GM19238 (cell line): Measurements from ENCODE around the gene ABL1.
"Not testable (repeated sequence)": the region's sequence is repeated elsewhere in the genome, so short reads cannot be mapped to it uniquely, and the experiment has no call there.

Source experiments
- DNase-seq: peaks from one replicate; pipeline ENCODE4 v3.0.0; 2011; ENCODE audit warnings: low spot score; ENCODE audit not compliant: insufficient read length

ABL1 gene

GRCh38 chr9:130847306-130848217 lies 12.5 kb downstream of the ABL1 start:
- no peak for DNase-seq

- DNase-seq = not testable (repeated sequence)
Measured at GRCh38 chr9:130848514-130848913, 13.5 kb downstream of the ABL1 start.

- DNase-seq = no peak
Measured at GRCh38 chr9:130849356-130849755, 14.3 kb downstream of the ABL1 start.

GRCh38 chr9:130852801-130853200 lies 17.7 kb downstream of the ABL1 start:
- no peak for DNase-seq

- DNase-seq = no peak
Measured at GRCh38 chr9:130854092-130854491, 19.0 kb downstream of the ABL1 start.

GRCh38 chr9:130854835-130855234 lies 19.8 kb downstream of the ABL1 start:
- no peak for DNase-seq

- DNase-seq = no peak
Measured at GRCh38 chr9:130856474-130856873, 21.4 kb downstream of the ABL1 start.

- DNase-seq = no peak
Measured at GRCh38 chr9:130857864-130858738, 23.0 kb downstream of the ABL1 start.

GRCh38 chr9:130858739-130859705 lies 24.0 kb downstream of the ABL1 start:
- DNase-seq = no peak

GRCh38 chr9:130860458-130861316 lies 25.6 kb downstream of the ABL1 start:
- no peak for DNase-seq

- DNase-seq = no peak
Measured at GRCh38 chr9:130861372-130862180, 26.5 kb downstream of the ABL1 start.

- DNase-seq = no peak
Measured at GRCh38 chr9:130862217-130862616, 27.2 kb downstream of the ABL1 start.

- DNase-seq = no peak
Measured at GRCh38 chr9:130862747-130863146, 27.7 kb downstream of the ABL1 start.

GRCh38 chr9:130864541-130864940 lies 29.5 kb downstream of the ABL1 start:
- no peak for DNase-seq

GRCh38 chr9:130865921-130866320 lies 30.9 kb downstream of the ABL1 start:
- DNase-seq = no peak

GRCh38 chr9:130866474-130866965 lies 31.5 kb downstream of the ABL1 start:
- DNase-seq = peak; percentile 22

GRCh38 chr9:130867556-130867955 lies 32.5 kb downstream of the ABL1 start:
- DNase-seq = no peak

- DNase-seq = no peak
Measured at GRCh38 chr9:130868230-130868629, 33.2 kb downstream of the ABL1 start.

GRCh38 chr9:130869250-130869649 lies 34.2 kb downstream of the ABL1 start:
- DNase-seq = no peak
